Esophagus muscularis mucosa (tissue), 4 donors: Measurements from ENCODE around the gene COMT. TPM values are rescaled to one million over a fixed set of nuclear protein-coding genes. Genes with fewer than 3 reads are reported as not detected.

Source experiments
- DNase-seq: peaks from one replicate; pipeline ENCODE4 v3.0.0-alpha.2; 2017; ENCODE audit errors: extremely low spot score
- H3K27ac ChIP-seq, 4 donors: fragments of 200-600 bp; sonication (generic); replicated peaks in 1 of 4; 1 replicate in 3 of 4; 2 replicates in 1 of 4; pipeline ENCODE4 v1.5.1; 2016 to 2019; ENCODE audit warnings: mild to moderate bottlenecking in 1 of 4
- H3K27me3 ChIP-seq, 4 donors: fragments of 200-600 bp; sonication (generic); one replicate each; pipeline versions ENCODE4 v1.5.1 to v1.6.0; 2016 to 2019
- H3K36me3 ChIP-seq, 4 donors: fragments of 200-600 bp; sonication (generic); one replicate each; pipeline ENCODE4 v1.5.1; 2016 to 2019
- H3K4me1 ChIP-seq, 4 donors: fragments of 200-600 bp; sonication (generic); one replicate each; pipeline ENCODE4 v1.5.1; 2016 to 2019
- H3K4me3 ChIP-seq, 4 donors: fragments of 200-600 bp; sonication (generic); 1 replicate in 2 of 4; 2 replicates in 2 of 4; pipeline ENCODE4 v1.5.1; 2016 to 2019; ENCODE audit warnings: mild to moderate bottlenecking in 4 of 4, moderate library complexity in 1 of 4
- H3K9me3 ChIP-seq, 4 donors: fragments of 200-600 bp; sonication (generic); 1 replicate in 3 of 4; 2 replicates in 1 of 4; pipeline ENCODE4 v1.5.1; 2016 to 2019
- CTCF ChIP-seq, 3 experiments: fragments of 200-600 bp in 2 of 3; fragments of 450-650 bp in 1 of 3; sonication (generic) in 2 of 3; IDR thresholded peaks; one replicate each; pipeline ENCODE4 v1.5.1; 2017 to 2019; ENCODE audit warnings: antibody characterized with exemption in 3 of 3, mild to moderate bottlenecking in 2 of 3, moderate library complexity in 1 of 3
- EP300 ChIP-seq: sonication (generic); formaldehyde crosslinking; IDR thresholded peaks from one replicate; pipeline ENCODE4 v1.6.1; 2017; ENCODE audit warnings: antibody characterized with exemption
- POLR2A ChIP-seq: fragments of 450-650 bp; IDR thresholded peaks from one replicate; pipeline ENCODE4 v1.6.1; 2017; ENCODE audit warnings: antibody characterized with exemption, moderate library complexity, mild to moderate bottlenecking, low read depth
- POLR2AphosphoS5 ChIP-seq, 2 donors: sonication (generic); formaldehyde crosslinking; IDR thresholded peaks; one replicate each; pipeline ENCODE4 v1.6.1; 2017; ENCODE audit warnings: antibody characterized with exemption in 2 of 2
- WGBS: methylation state at CpG from one replicate; pipeline ENCODE4 v1.1.5; 2018; 5-methylcytosine and 5-hydroxymethylcytosine counted together
- intact Hi-C: fragments of 100-400 bp; cut with DNase I; formaldehyde crosslinking; loops from one replicate; pipeline ENCODE4 v1.15.1; 2023
- total RNA-seq, 4 donors: library from RNA; depleted of rRNA; stranded (reverse); fragments of >200 nt; gene quantifications; one replicate each; pipeline versions ENCODE4 v1.1.0 to v1.2.1, GENCODE V29; 2016

The COMT gene
- total RNA-seq, 4 donors from 2014 or later, result 141 to 231 (median 196) TPM

GRCh38 chr22:19914201-19914943 is 27.2 kb upstream of the COMT start:
- H3K27ac ChIP-seq, result no peak overlapping the region
- intact Hi-C loops, result no loop called here
- H3K4me3 ChIP-seq, result no peak overlapping the region
- no peaks in the 10 kb centered on the region for H3K27me3 ChIP-seq
- TF ChIP-seq POLR2A (no peak), CTCF (IDR thresholded peaks at IDR 0.05) (no peak), POLR2AphosphoS5 (IDR thresholded peaks at IDR 0.05) (no peak), EP300 (no peak)
- no peaks in the 10 kb centered on the region for H3K9me3 ChIP-seq
- 95% methylated on average over 9 of the region's 9 CpGs for WGBS
- DNase-seq, result no peak
- H3K36me3 ChIP-seq, result peaks cover 66 to 92% (median 82%) of the 10 kb centered on the region in 4 donors
- peaks cover 0 to 5% (median 2%) of the 10 kb centered on the region in 4 donors for H3K4me1 ChIP-seq

GRCh38 chr22:19915287-19915954 is 26.2 kb upstream of the COMT start:
- H3K27me3 ChIP-seq, result no peaks in the 10 kb centered on the region
- no peak for TF ChIP-seq CTCF (IDR thresholded peaks at IDR 0.05)
- no peak for TF ChIP-seq EP300
- peaks cover 66 to 95% (median 80%) of the 10 kb centered on the region in 4 donors for H3K36me3 ChIP-seq
- DNase-seq, result no peak
- no peaks in the 10 kb centered on the region for H3K4me1 ChIP-seq
- H3K27ac ChIP-seq, result no peak overlapping the region
- H3K4me3 ChIP-seq, result no peak overlapping the region
- 87% methylated on average over 13 of the region's 13 CpGs for WGBS
- intact Hi-C loops, result no loop called here
- no peaks in the 10 kb centered on the region for H3K9me3 ChIP-seq

- no peak for DNase-seq
- no peaks in the 10 kb centered on the region for H3K27me3 ChIP-seq
- H3K36me3 ChIP-seq, result peaks cover 66 to 89% (median 78%) of the 10 kb centered on the region in 4 donors
- H3K4me1 ChIP-seq, result no peaks in the 10 kb centered on the region
- H3K27ac ChIP-seq, result no peak overlapping the region
- H3K4me3 ChIP-seq, result no peak overlapping the region
- TF ChIP-seq POLR2A, result no peak
- TF ChIP-seq CTCF (IDR thresholded peaks at IDR 0.05), result no peak
- TF ChIP-seq EP300, result no peak
- no peak for TF ChIP-seq POLR2AphosphoS5 (IDR thresholded peaks at IDR 0.05)
- 96% methylated on average over 9 of the region's 9 CpGs for WGBS
- intact Hi-C loops, result no loop called here
- no peaks in the 10 kb centered on the region for H3K9me3 ChIP-seq
These were observed 25.6 kb upstream of the COMT start for GRCh38 chr22:19916006-19916405.

GRCh38 chr22:19916941-19917340 is 24.6 kb upstream of the COMT start:
- Histone ChIP-seq H3K36me3 (peaks cover 59 to 80% (median 69%) of the 10 kb centered on the region in 4 donors), H3K4me1 (no peaks in the 10 kb centered on the region), H3K27me3 (no peaks in the 10 kb centered on the region), H3K9me3 (no peaks in the 10 kb centered on the region), H3K27ac (no peak overlapping the region), H3K4me3 (no peak overlapping the region)
- WGBS, result 85% methylated on average over 5 of the region's 7 CpGs
- DNase-seq, result no peak
- intact Hi-C loops, result no loop called here
- TF ChIP-seq CTCF (IDR thresholded peaks at IDR 0.05) (no peak), POLR2A (no peak), POLR2AphosphoS5 (IDR thresholded peaks at IDR 0.05) (no peak), EP300 (no peak)
